ENCODE results near the gene TMIGD2. TPM values are rescaled to one million over a fixed set of nuclear protein-coding genes. Genes with fewer than 3 reads are reported as not detected.

TMIGD2 gene
- total RNA-seq, 3 donors from 2014 or later, result not detected

DNA sequence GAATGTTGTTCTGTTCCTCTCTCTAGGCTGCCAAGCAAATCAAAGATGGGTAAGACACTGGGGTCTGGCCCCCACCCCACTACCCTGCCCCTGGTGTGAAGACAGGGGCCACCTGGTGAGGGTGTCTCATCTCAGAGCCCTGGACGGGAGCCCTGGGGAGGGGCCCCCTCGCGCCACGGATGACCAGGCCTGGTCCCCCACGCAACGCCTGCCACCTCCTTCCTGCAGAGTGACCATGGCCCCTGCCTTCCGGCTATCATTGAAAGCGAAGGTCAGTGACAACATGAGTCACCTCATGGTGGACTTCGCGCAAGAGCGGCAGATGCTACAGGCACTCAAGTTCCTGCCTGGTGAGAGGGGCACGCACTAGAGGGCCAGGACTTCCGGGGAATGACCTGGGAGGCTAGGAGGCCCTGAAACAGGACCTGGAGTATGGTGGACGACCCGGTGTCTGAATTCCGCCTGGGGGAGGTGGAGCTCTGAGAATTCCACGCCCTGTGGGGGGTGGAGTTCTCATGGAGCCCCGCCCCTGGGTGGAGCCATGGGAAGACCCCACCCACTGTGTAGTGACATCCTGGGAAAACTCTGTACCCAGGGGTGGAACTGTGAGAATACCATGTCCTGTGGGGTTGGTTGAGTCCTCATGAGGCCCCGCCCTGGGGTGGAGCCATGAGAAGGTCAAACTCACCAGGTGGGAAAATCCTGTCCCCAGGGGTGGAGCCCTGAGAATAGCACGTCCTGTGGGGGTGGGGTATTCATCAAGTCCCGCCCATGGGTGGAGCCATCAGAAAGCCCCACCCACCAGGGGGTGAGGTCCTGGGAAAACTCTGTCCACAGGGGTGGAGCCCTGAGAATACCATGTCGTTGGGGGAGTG is 8.3 kb upstream of the TMIGD2 start:
- no peaks in the 10 kb centered on the region for H3K9me3 ChIP-seq
- H3K4me1 ChIP-seq, result no peaks in the 10 kb centered on the region
- intact Hi-C loops (cut with DNase I; ENCODE audit: low total_unique reads), result loop anchor here (5.0 kb wide), 1 partner anchor 1748 kb away; no protein-coding TSS in a partner anchor
- no peaks in the 10 kb centered on the region for H3K36me3 ChIP-seq
- H3K27ac ChIP-seq, result no peak overlapping the region
- no peak for TF ChIP-seq POLR2AphosphoS5 (IDR thresholded peaks at IDR 0.05)
- no peak for DNase-seq (ENCODE audit: low spot score in 2 of 2)
- no peak overlapping the region for H3K4me3 ChIP-seq
- no peaks in the 10 kb centered on the region for H3K27me3 ChIP-seq

DNA sequence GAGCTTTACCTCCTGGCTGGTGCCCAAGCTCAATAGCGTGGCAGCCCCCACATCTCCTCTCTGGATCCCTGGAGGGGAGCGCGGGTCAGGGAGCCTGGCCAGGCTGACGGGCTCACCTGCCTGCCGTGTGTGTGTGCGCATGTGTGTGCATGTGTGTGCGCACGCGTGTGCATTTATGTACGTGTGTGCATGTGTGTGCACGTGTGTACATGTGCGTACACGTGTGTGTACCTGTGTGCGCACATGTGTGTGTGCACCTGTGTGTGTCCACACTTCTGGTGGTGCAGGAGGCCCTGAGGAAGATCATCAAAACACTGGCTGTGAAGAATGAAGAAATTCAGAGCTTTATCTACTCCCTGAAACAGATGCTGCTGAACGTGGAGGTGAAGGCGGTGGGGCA is 3.5 kb upstream of the TMIGD2 start:
- Histone ChIP-seq H3K9me3 (no peaks in the 10 kb centered on the region), H3K4me3 (no peak overlapping the region), H3K27ac (no peak overlapping the region), H3K27me3 (peaks cover 4 to 9% of the 10 kb centered on the region in 2 donors), H3K36me3 (no peaks in the 10 kb centered on the region), H3K4me1 (no peaks in the 10 kb centered on the region)
- no peak for DNase-seq (ENCODE audit: low spot score in 2 of 2)
- intact Hi-C loops (cut with DNase I; ENCODE audit: low total_unique reads), result loop anchor here (10.0 kb wide), 1 partner anchor 651 kb away; no protein-coding TSS in a partner anchor
- TF ChIP-seq POLR2AphosphoS5 (IDR thresholded peaks at IDR 0.05), result no peak
- TF ChIP-seq POLR2A (IDR thresholded peaks at IDR 0.05), result no peak
- TF ChIP-seq CTCF (IDR thresholded peaks at IDR 0.05), result no peak

DNA sequence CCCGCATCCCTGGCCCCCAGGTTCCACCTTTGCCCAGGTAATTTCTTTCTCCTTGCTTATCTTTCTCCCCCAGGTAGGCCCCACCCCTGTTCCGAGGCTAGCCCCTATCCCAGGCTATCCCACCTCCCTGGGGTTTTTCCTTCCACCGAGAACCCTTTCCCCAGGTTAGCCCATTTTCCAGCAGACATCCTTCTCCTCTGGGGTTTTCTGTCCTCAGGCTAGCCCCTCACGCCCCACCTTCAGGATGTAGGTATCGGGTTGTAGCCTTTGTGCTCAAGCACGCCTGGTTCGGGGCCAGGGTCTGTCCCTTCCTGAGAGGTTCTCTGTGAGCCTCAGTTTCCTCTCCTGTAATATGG is 3.0 kb upstream of the TMIGD2 start:
- intact Hi-C loops (cut with DNase I; ENCODE audit: low total_unique reads), result loop anchor here (10.0 kb wide), 1 partner anchor 650 kb away; no protein-coding TSS in a partner anchor
- H3K27ac ChIP-seq, result no peak overlapping the region
- no peak for DNase-seq (ENCODE audit: low spot score in 2 of 2)

GRCh38 chr19:4304538-4305256 is 2.5 kb upstream of the TMIGD2 start, which contains the start of gene FSD1:
FSD1 (plus strand) TSS chr19:4304598; CDS start chr19:4304747, 149 bp downstream.
- no peaks in the 10 kb centered on the region for H3K4me1 ChIP-seq
- intact Hi-C loops (cut with DNase I; ENCODE audit: low total_unique reads), result loop anchor here (10.0 kb wide), 1 partner anchor 650 kb away; no protein-coding TSS in a partner anchor
- H3K4me3 ChIP-seq, result peak within 1 kb of the TSS in 2 of 3 donors; percentile 46 to 61

More for the DNA sequence above, 3.0 kb upstream of the TMIGD2 start:
- no peak overlapping the region for H3K4me3 ChIP-seq
- no peak for TF ChIP-seq POLR2AphosphoS5 (IDR thresholded peaks at IDR 0.05)
- no peak for TF ChIP-seq CTCF (IDR thresholded peaks at IDR 0.05)
- TF ChIP-seq POLR2A (IDR thresholded peaks at IDR 0.05), result no peak
- H3K36me3 ChIP-seq, result no peaks in the 10 kb centered on the region
- no peaks in the 10 kb centered on the region for H3K9me3 ChIP-seq
- H3K4me1 ChIP-seq, result no peaks in the 10 kb centered on the region
- H3K27me3 ChIP-seq, result peaks cover 4 to 9% of the 10 kb centered on the region in 2 donors

More at GRCh38 chr19:4304538-4305256, 2.5 kb upstream of the TMIGD2 start, which contains the start of gene FSD1:
- TF ChIP-seq CTCF (IDR thresholded peaks at IDR 0.05) (no peak), POLR2A (IDR thresholded peaks at IDR 0.05) (no peak)
- Histone ChIP-seq H3K27ac (no peak within 1 kb of the TSS), H3K27me3 (peaks cover 4 to 9% of the 10 kb centered on the region in 2 donors), H3K9me3 (no peaks in the 10 kb centered on the region), H3K36me3 (no peaks in the 10 kb centered on the region)
- DNase-seq (ENCODE audit: low spot score in 2 of 2), result no peak

All from breast epithelium (tissue), 4 donors.